ENCODE results near the gene RNASEL. TPM values are rescaled to one million over a fixed set of nuclear protein-coding genes. Genes with fewer than 3 reads are reported as not detected.
"Not testable (repeated sequence)": the region's sequence is repeated elsewhere in the genome, so short reads cannot be mapped to it uniquely, and the experiment has no call there.

RNASEL gene
- polyA plus RNA-seq (ENCODE audit: low read depth in 6 of 6): 10 to 100 TPM in 1 of 6 donors, 1 to 10 TPM in 5; 5.0 to 10.1 (median 7.1) TPM

- peaks cover 39 to 53% (median 52%) of the 10 kb centered on the region in 3 donors for H3K4me1 Mint-ChIP-seq
- peak within 1 kb of the TSS; percentile 95 to 100 (median 97) for H3K4me3 Mint-ChIP-seq
- no peaks in the 10 kb centered on the region for H3K27me3 Mint-ChIP-seq
- ATAC-seq (ENCODE audit: low read depth in 2 of 2) (peak; percentile 89 to 90), DNase-seq (peak; percentile 54)
- no peaks in the 10 kb centered on the region for H3K9me3 Mint-ChIP-seq
- H3K27ac Mint-ChIP-seq: peak within 1 kb of the TSS; percentile 98 to 100 (median 99)
- peaks cover 10 to 16% of the 10 kb centered on the region in 2 donors for H3K36me3 Mint-ChIP-seq
Observed at GRCh38 chr1:182588500-182589396, at the start of gene RNASEL. RNASEL (minus strand) TSS chr1:182589256; CDS start chr1:182586806, 2,450 bp downstream.

DNA sequence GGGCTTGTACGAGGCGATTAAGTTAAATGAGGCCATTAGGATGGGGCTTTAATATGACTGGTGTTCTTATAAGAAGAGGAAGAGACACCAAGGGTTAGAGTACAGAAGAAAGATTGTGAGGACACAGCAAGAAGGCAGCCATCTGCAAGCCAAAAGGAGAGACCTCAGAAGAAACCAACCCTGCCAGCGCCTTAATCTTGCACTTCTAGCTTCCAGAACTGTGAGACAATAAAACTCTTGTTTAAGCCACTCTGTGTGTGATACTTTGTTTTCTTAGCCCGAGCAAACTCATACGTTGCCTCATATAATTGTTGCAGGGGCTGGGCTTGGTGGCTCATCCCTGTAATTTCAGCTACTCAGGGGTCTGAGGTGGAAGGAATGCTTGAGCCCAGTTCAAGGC lies 48.7 kb upstream of the RNASEL start:
- Mint-ChIP-seq H3K27ac (no peak overlapping the region), H3K9me3 (peaks cover 0 to under 1% (median 0%) of the 10 kb centered on the region in 7 donors), H3K4me3 (no peak overlapping the region), H3K36me3 (peaks cover 0 to 4% of the 10 kb centered on the region in 2 donors), H3K27me3 (peaks cover 0 to 10% (median 4%) of the 10 kb centered on the region in 3 donors), H3K4me1 (peaks cover 17 to 18% (median 17%) of the 10 kb centered on the region in 3 donors)
- ATAC-seq (ENCODE audit: low read depth in 2 of 2) (no peak), DNase-seq (no peak)

GRCh38 chr1:182635871-182636270 lies 46.8 kb upstream of the RNASEL start:
- Mint-ChIP-seq H3K27ac (no peak overlapping the region), H3K4me1 (peaks cover 27 to 30% (median 27%) of the 10 kb centered on the region in 3 donors), H3K27me3 (peaks cover 0 to 10% (median 0%) of the 10 kb centered on the region in 3 donors), H3K9me3 (no peaks in the 10 kb centered on the region), H3K36me3 (no peaks in the 10 kb centered on the region), H3K4me3 (no peak overlapping the region)
- DNase-seq (no peak), ATAC-seq (ENCODE audit: low read depth in 2 of 2) (no peak)

DNA sequence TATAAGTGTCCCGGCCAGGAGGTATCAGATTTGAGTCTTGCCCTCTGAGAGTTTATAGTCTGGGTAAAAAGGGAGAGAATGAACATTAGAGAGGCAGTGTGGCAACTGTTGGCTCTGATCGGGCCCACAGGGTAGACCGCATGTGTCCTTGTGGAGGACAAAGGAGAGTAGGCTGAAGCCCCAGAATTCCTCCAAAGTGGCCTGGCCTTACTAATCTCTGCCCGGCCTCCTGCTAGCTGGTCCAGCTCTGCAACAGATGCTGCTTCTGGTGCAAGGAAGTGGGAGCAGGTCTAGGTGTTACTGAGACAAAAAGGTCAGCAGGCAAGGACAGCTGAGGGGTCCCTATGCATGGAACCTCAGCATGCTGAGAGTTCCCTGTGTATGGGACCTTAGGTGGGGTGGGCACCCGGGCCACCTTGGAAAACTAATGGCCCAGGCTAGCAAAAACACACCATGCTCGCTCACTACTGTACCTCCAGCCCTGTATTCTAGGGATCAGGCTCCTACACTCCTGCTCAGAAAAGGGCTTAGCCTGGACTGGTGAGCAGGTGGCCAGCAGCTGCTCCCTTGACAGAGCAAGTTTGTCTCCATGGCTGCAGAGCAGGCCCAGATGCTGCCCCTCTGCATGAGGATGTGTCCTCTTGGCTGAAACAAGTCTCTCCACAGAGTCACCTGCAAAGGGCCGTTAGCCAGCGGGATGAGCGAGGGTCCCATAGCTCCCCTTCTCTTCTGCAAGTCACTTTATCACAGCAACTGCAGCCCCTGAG lies 45.4 kb upstream of the RNASEL start:
- peaks cover 37 to 44% (median 37%) of the 10 kb centered on the region in 3 donors for H3K4me1 Mint-ChIP-seq
- ATAC-seq (ENCODE audit: low read depth in 2 of 2): no peak
- H3K36me3 Mint-ChIP-seq: no peaks in the 10 kb centered on the region
- peak overlapping the region in 2 of 8 donors; percentile 33 to 88 for H3K4me3 Mint-ChIP-seq
- no peaks in the 10 kb centered on the region for H3K9me3 Mint-ChIP-seq
- peaks cover 0 to 4% (median 0%) of the 10 kb centered on the region in 3 donors for H3K27me3 Mint-ChIP-seq
- DNase-seq: no peak
- H3K27ac Mint-ChIP-seq: peak overlapping the region in 3 of 6 donors; percentile 59 to 96 (median 85)

DNA sequence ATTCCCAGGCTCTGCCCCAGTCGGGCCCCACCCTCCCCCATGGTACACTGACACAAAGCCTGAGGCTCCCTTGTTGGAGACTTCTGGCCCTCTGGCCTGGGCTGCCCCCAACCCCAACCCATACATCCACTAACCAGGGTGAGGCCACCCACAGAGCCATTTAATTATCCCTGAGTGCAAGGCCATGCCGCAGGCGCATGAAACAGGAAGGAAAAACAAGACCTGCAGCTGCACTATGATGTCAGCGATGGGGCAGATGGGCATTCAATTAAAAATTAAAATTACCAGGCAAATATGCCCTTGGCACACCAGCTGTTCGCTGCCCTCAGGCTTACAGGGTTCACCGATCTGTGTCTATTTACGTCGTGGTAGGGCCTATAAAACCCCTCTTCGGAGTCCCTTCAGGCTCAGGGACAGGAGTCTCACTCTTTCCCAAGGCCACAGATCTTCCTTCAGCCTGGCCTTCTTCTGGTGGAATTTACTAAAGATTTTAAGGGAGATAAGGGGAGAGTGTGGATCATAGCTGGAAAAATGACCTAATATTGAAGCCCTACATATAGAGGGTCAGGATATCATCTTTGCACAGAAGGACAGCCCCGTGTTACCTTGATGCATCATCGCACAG lies 44.7 kb upstream of the RNASEL start:
- DNase-seq (peak; percentile 64), ATAC-seq (ENCODE audit: low read depth in 2 of 2) (peak; percentile 77 to 78)
- H3K27me3 Mint-ChIP-seq: no peaks in the 10 kb centered on the region
- no peaks in the 10 kb centered on the region for H3K36me3 Mint-ChIP-seq
- peaks cover 41 to 50% (median 44%) of the 10 kb centered on the region in 3 donors for H3K4me1 Mint-ChIP-seq
- peak overlapping the region in 5 of 8 donors; percentile 23 to 88 (median 71) for H3K4me3 Mint-ChIP-seq
- H3K9me3 Mint-ChIP-seq: no peaks in the 10 kb centered on the region
- H3K27ac Mint-ChIP-seq: peak overlapping the region; percentile 36 to 96 (median 78)

GRCh38 chr1:182633031-182633430 lies 44.0 kb upstream of the RNASEL start:
- no peaks in the 10 kb centered on the region for H3K36me3 Mint-ChIP-seq
- peak overlapping the region in 3 of 6 donors; percentile 59 to 96 (median 85) for H3K27ac Mint-ChIP-seq
- no peaks in the 10 kb centered on the region for H3K9me3 Mint-ChIP-seq
- DNase-seq (no peak), ATAC-seq (ENCODE audit: low read depth in 2 of 2) (no peak)
- no peaks in the 10 kb centered on the region for H3K27me3 Mint-ChIP-seq
- no peak overlapping the region for H3K4me3 Mint-ChIP-seq
- peaks cover 41 to 50% (median 44%) of the 10 kb centered on the region in 3 donors for H3K4me1 Mint-ChIP-seq

DNA sequence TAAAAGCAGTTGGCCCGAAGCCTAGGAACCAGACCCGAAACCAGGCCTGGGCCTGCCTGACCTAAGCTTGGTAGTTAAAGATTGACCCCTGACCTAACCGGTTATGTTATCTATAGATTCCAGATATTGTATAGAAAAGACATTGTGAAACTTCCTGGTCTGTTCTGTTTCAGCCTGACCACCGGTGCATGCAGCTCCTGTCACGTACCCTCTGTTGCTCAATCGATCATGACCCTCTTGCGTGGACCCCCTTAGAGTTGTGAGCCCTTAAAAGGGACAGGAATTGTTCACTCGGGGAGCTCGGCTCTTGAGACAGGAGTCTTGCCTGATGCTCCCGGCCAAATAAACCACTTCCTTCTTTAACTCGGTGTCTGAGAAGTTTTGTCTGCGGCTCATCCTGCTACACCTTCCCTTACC lies 43.4 kb upstream of the RNASEL start:
- H3K9me3 Mint-ChIP-seq; ATAC-seq (ENCODE audit: low read depth in 2 of 2); H3K36me3 Mint-ChIP-seq; H3K27me3 Mint-ChIP-seq: not testable (repeated sequence)
- Mint-ChIP-seq H3K4me1 (peaks cover 41 to 50% (median 44%) of the 10 kb centered on the region in 3 donors), H3K4me3 (peak overlapping the region in 7 of 8 donors; percentile 47 to 84 (median 71)), H3K27ac (peak overlapping the region in 4 of 6 donors; percentile 82 to 96 (median 88))
- DNase-seq: peak; percentile 38

DNA sequence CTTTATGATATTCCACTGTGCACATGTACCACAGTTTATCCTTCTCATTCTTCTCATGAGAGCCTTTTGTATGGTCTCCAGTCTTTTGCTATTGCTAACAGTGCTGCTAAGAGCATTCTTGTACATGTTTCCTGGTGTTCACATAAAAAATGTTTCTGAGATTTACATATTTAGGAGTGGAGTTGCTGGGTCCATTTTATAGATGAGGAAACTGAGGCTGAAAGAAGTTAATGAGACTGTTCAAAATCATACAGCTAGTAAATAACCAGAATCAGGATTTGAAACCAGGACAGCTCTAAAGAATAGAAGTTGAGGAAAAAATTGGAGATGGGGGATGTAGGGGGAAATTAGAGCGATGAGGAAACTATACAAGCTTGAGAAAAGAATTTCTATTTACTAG lies 42.9 kb upstream of the RNASEL start:
- peak overlapping the region in 2 of 8 donors; percentile 0 to 5 for H3K4me3 Mint-ChIP-seq
- H3K27ac Mint-ChIP-seq: peak overlapping the region in 4 of 6 donors; percentile 55 to 96 (median 88)
- H3K27me3 Mint-ChIP-seq: no peaks in the 10 kb centered on the region

DNA sequence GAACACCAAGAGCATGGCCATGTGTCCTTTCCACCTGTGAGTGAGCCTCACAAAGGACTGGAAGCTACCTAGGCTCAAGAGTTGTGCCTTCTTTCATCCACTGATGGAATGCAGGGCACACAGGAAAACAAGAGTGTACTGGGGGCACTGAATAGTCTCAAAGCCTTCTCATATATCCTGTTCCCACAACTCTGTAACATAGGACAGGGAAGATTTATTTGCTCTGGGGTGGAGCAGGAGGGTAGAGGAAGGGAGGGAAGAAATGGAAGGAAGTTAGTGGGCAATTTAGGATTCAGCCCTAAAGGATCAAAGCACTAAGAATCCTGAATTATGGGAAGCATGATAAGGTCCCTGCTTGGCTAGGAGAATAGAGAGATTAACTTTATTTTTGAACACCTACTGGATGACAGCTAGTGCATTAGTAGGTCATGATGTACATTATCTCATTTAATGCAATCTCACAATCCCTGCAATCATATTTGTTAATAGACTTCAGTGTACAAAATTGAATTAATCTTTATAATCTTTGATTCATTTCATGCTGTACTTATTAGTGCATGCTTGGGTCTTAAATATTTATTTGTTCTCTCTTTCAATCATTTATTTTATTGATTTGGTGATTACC lies 42.1 kb upstream of the RNASEL start:
- H3K27me3 Mint-ChIP-seq: no peaks in the 10 kb centered on the region
- ATAC-seq (ENCODE audit: low read depth in 2 of 2): no peak
- H3K4me3 Mint-ChIP-seq: no peak overlapping the region
- H3K27ac Mint-ChIP-seq: peak overlapping the region in 3 of 6 donors; percentile 49 to 79 (median 74)
- no peaks in the 10 kb centered on the region for H3K9me3 Mint-ChIP-seq
- peaks cover 41 to 50% (median 44%) of the 10 kb centered on the region in 3 donors for H3K4me1 Mint-ChIP-seq
- H3K36me3 Mint-ChIP-seq: no peaks in the 10 kb centered on the region
- DNase-seq: no peak

More for the DNA sequence above, 42.9 kb upstream of the RNASEL start:
- Mint-ChIP-seq H3K4me1 (peaks cover 41 to 50% (median 44%) of the 10 kb centered on the region in 3 donors), H3K36me3 (no peaks in the 10 kb centered on the region), H3K9me3 (no peaks in the 10 kb centered on the region)
- ATAC-seq (ENCODE audit: low read depth in 2 of 2) (no peak), DNase-seq (no peak)

DNA sequence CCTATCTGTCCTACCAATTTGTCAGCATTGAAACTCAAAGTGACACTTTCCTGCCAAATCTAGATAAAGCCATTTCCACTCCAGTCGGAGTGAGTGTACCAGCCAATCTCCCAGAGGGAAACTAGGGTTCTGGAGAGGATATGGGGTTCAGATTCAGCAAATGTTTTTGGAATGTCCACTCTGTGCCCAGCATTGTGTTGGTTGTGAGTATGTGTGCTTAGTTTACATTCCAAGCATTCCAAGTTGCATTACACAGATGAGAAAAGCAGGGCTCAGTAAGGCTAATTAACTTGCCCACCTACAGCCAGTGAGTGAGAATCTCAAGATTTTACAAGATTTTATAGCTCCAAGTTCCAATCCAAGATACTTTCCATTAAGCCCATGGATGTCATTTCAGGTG lies 41.5 kb upstream of the RNASEL start:
- H3K4me1 Mint-ChIP-seq: peaks cover 41 to 50% (median 44%) of the 10 kb centered on the region in 3 donors
- no peaks in the 10 kb centered on the region for H3K36me3 Mint-ChIP-seq
- H3K27ac Mint-ChIP-seq: peak overlapping the region in 4 of 6 donors; percentile 42 to 79 (median 62)
- DNase-seq (no peak), ATAC-seq (ENCODE audit: low read depth in 2 of 2) (no peak)
- peak overlapping the region in 1 of 8 donors; percentile 10 for H3K4me3 Mint-ChIP-seq
- no peaks in the 10 kb centered on the region for H3K27me3 Mint-ChIP-seq
- no peaks in the 10 kb centered on the region for H3K9me3 Mint-ChIP-seq

GRCh38 chr1:182629499-182630096 lies 40.5 kb upstream of the RNASEL start:
- peak; percentile 63 to 73 for ATAC-seq (ENCODE audit: low read depth in 2 of 2)
- peaks cover 38 to 50% (median 44%) of the 10 kb centered on the region in 3 donors for H3K4me1 Mint-ChIP-seq
- peak; percentile 46 for DNase-seq
- H3K27ac Mint-ChIP-seq: peak overlapping the region in 5 of 6 donors; percentile 37 to 81 (median 74)
- H3K27me3 Mint-ChIP-seq: no peaks in the 10 kb centered on the region
- H3K4me3 Mint-ChIP-seq: peak overlapping the region in 4 of 8 donors; percentile 13 to 63 (median 15)
- H3K9me3 Mint-ChIP-seq: no peaks in the 10 kb centered on the region
- H3K36me3 Mint-ChIP-seq: no peaks in the 10 kb centered on the region

DNA sequence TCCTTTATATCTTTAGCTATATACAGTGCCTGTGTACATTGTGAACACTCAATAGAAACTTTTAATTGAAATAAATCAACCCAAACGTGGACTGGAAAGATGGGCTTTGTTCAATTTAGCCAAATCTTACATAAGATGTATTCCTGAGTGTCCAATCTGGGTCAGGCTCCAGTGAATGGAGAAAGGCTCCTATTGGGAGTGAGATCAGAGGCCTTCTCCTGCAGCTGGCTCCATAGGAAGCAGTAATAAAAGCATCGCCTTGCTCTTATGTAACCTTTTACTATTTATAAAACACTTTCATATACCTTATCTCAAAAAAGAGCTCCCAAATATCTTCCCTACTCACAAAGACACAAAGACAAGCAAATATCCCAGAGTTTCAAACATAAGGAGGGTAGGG lies 40.0 kb upstream of the RNASEL start:
- H3K4me3 Mint-ChIP-seq: peak overlapping the region in 1 of 8 donors; percentile 14
- no peaks in the 10 kb centered on the region for H3K27me3 Mint-ChIP-seq
- no peaks in the 10 kb centered on the region for H3K9me3 Mint-ChIP-seq
- ATAC-seq (ENCODE audit: low read depth in 2 of 2): no peak
- DNase-seq: no peak
- no peaks in the 10 kb centered on the region for H3K36me3 Mint-ChIP-seq
- H3K27ac Mint-ChIP-seq: peak overlapping the region; percentile 37 to 79 (median 58)
- peaks cover 40 to 46% (median 41%) of the 10 kb centered on the region in 3 donors for H3K4me1 Mint-ChIP-seq
